Hematopoietic multipotent progenitor cell treated with erythropoietin and hydrocortisone succinate and interleukin-3 and kit ligand, for 4 days (in vitro differentiated cells): ENCODE data around the gene PLCL2.

Experiments used
- DNase-seq: peaks from one replicate; pipeline ENCODE4 v3.0.0-alpha.2; 2015

PLCL2 gene

GRCh38 chr3:16896094-16896627 is 11.4 kb downstream of the PLCL2 start:
- no peak for DNase-seq

GRCh38 chr3:16896820-16897219 is 12.1 kb downstream of the PLCL2 start:
- no peak for DNase-seq

GRCh38 chr3:16897254-16897926 is 12.6 kb downstream of the PLCL2 start:
- no peak for DNase-seq

- DNase-seq, result no peak
Measured at GRCh38 chr3:16898595-16899395, 14.0 kb downstream of the PLCL2 start.

- DNase-seq, result no peak
Measured at GRCh38 chr3:16899919-16900318, 15.2 kb downstream of the PLCL2 start.

GRCh38 chr3:16900779-16901440 is 16.2 kb downstream of the PLCL2 start:
- no peak for DNase-seq

- no peak for DNase-seq
Measured at GRCh38 chr3:16904423-16905417, 20.0 kb downstream of the PLCL2 start.

- DNase-seq, result no peak
Measured at GRCh38 chr3:16905704-16906103, 20.9 kb downstream of the PLCL2 start.

- DNase-seq, result peak; percentile 55
Measured at GRCh38 chr3:16906682-16907081, 21.9 kb downstream of the PLCL2 start.

GRCh38 chr3:16907243-16907642 is 22.5 kb downstream of the PLCL2 start:
- DNase-seq, result peak; percentile 86

GRCh38 chr3:16908016-16908807 is 23.5 kb downstream of the PLCL2 start:
- DNase-seq, result no peak

- DNase-seq, result peak; percentile 75
Measured at GRCh38 chr3:16908896-16909295, 24.1 kb downstream of the PLCL2 start.

- DNase-seq, result no peak
Measured at GRCh38 chr3:16909802-16910201, 25.0 kb downstream of the PLCL2 start.

GRCh38 chr3:16910207-16910606 is 25.5 kb downstream of the PLCL2 start:
- no peak for DNase-seq

- DNase-seq, result no peak
Measured at GRCh38 chr3:16911916-16912315, 27.2 kb downstream of the PLCL2 start.

- no peak for DNase-seq
Measured at GRCh38 chr3:16912400-16913263, 27.9 kb downstream of the PLCL2 start.

GRCh38 chr3:16913264-16913580 is 28.5 kb downstream of the PLCL2 start:
- no peak for DNase-seq

- DNase-seq, result peak; percentile 72
Measured at GRCh38 chr3:16916840-16917239, 32.1 kb downstream of the PLCL2 start.

GRCh38 chr3:16917256-16917935 is 32.6 kb downstream of the PLCL2 start:
- DNase-seq, result no peak
